HepG2 (cell line): Measurements from ENCODE around the gene TOX2.

Source experiments
- POLR2A ChIP-seq, 2 experiments: IDR thresholded peaks; 2 replicates each; pipeline ENCODE4 v1.6.1; 2011; ENCODE audit warnings: low read depth in 2 of 2, low read length in 2 of 2, mild to moderate bottlenecking in 1 of 2, moderate library complexity in 1 of 2; ENCODE audit not compliant: insufficient read depth in 1 of 2
- ZNF562 ChIP-seq: sonication (generic); formaldehyde crosslinking; IDR thresholded peaks from 2 replicates; pipeline ENCODE4 v1.8.0; 2022; ENCODE audit warnings: missing genetic modification reagents, borderline replicate concordance
- TF ChIP-seq, protein P1 (sequence below): sonication (generic); formaldehyde crosslinking; IDR thresholded peaks from 2 replicates; pipeline ENCODE4 v1.5.0; 2020; ENCODE audit warnings: mild to moderate bottlenecking, missing genetic modification reagents

DNA sequence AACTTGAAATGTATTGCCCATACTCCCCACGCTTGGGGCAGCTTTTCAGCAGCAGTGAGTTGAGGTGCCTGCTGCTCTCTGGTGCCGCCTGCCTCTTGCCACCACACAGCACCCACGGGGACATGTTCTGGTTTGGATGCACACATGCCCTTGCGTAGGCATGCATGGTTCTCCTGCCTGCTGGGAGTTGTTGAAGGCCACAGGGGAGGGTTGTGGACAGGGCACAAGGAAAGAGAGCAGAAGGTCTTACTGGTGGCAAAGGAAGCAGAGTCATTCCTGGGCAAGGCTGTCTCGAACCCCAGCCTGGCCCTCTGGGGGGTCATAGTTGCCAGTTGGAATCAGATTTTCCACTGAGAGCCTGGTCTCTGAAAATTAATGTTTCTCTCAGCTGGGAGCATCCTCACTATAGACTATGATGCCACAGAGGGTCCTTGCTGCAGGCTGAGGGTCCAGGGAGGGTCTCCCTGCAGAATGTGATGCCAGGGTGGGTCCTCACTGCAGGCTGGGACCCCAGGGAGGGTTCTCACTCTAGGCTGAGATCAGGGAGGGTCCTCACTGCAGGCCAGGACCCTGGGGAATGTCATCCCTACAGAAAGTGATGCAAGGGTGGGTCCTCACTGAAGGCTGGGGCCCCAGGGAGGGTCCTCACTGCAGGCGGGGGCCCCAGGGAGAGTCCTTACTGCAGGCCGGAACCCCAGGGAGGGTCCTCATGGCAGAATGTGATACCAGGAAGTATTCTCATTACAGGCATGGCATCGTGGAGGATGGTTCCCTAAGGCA is 59.2 kb downstream of the TOX2 start:
- TF ChIP-seq, protein P1, sequence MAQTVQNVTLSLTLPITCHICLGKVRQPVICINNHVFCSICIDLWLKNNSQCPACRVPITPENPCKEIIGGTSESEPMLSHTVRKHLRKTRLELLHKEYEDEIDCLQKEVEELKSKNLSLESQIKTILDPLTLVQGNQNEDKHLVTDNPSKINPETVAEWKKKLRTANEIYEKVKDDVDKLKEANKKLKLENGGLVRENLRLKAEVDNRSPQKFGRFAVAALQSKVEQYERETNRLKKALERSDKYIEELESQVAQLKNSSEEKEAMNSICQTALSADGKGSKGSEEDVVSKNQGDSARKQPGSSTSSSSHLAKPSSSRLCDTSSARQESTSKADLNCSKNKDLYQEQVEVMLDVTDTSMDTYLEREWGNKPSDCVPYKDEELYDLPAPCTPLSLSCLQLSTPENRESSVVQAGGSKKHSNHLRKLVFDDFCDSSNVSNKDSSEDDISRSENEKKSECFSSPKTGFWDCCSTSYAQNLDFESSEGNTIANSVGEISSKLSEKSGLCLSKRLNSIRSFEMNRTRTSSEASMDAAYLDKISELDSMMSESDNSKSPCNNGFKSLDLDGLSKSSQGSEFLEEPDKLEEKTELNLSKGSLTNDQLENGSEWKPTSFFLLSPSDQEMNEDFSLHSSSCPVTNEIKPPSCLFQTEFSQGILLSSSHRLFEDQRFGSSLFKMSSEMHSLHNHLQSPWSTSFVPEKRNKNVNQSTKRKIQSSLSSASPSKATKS (CRISPR knock-in tag), result no peak
- TF ChIP-seq ZNF562 (CRISPR knock-in tag) (no peak), POLR2A (IDR thresholded peaks at IDR 0.05; ENCODE audit: insufficient read depth in 1 of 2, low read depth in 2 of 2, low read length in 2 of 2) (no peak)
